Stimulated activated CD4-positive, alpha-beta T cell treated with anti-CD3 and anti-CD28 coated beads, Interleukin-1b, Interleukin-23, amount 100 ng/mL, for 48 hours (primary cell): ENCODE results near the gene PAMR1.
A peak's percentile ranks its signal among the peaks of the same experiment; 100 is the strongest.

ENCODE experiments used
- DNase-seq: peaks from one replicate; pipeline ENCODE4 v3.0.0-alpha.2; 2020

Gene PAMR1

DNA sequence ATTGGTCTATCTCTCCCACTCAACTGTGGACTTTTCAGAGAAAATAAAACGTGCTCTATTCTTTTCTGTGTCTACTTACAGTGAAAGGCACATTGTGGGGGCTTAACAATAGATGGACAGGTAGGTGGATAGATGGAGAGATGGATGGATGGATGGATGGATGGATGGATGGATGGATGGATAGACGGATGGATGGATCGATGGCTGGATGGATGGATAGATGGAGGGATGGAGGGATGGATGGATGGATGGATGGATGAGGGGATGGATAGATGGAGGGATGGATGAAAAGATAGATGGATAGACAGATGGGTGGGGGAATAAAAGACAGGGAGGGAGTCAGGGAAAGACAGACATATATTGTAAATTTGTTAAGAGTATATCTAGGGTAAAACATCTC lies 91.8 kb downstream of the PAMR1 start:
- no peak for DNase-seq

DNA sequence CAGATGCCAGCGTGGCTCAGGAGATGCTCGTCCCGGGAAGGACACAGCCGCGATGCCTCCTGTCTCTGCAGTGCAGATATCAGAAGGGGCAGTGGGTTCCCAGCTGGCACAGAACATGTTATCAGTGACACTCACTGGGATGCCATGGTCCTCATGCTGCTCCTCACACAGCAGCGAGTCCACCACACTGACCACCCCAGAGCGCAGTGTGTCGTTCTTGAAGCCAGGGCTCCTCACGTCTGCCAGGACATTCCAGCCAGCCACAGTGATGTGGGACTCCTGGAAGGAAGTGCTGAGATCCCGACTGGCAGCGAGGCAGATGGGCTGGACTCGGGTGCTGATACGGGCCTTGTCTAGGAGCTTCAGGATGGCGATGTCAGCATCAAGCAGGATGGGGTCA lies 93.0 kb downstream of the PAMR1 start:
- DNase-seq: no peak

DNA sequence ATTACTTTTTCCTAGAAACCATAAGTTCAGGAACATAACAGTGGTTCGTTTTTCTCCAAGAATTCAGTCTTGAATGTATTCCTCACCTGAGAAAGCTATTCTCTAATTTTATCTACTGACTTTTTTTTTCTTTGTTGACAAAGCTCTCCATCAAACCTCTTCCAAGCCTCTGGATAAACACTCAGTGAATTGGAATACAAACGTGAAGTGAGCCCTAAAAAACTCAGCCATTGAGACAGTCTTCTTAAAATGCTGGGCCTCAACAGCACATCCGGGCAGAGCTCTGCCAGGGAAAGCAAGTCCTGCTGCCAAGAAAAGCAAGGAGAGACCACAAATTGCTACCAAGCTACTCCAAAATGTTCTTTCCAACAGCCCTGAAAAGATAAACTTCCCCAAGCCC lies 98.3 kb downstream of the PAMR1 start:
- DNase-seq: no peak

DNA sequence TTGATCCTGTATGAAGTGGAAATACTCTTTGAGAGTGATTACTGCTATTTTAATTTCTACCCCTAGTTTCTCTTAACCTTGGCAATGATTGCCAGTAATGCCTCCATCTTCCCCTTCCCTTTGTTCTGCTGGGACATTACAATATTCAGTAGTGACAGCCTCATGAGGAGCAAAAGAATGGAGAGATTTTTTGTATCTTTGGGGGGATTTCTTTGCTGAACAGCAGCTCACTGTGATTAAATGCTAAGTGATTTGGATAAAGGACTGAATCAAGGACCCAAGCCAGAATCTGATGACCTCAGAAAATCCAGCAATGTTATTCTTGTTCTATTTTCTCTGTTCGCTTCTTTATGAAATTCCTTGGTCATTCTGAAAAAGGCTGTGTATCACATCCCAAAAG lies 99.1 kb downstream of the PAMR1 start:
- no peak for DNase-seq

DNA sequence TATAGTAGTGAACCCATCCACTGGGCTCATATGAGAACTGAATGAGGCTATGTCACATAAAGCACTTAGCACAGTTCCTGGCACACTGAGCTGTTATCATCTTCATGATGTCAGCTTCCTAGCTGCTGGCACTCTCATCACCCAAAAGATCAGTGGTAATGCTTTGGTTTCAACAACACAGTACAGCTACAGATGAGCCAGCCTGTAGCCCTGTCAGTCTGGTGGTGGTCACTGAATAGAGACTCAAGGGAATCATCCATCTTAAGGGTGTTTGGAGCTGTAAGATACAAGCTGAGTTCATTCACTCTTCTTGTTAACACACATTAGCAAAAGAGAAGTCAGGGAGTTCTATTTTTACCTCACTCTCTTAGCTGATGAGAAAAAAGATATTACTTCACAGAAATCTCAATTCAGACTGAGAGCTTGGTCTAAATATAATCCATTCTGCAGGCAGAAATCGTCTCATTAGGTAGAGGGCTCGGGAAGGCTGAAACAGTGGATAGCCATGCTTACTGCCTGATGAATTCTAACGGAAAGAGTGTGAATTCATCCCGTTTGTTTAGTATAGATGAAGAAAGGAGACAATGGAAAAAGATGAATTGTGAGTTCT lies 99.7 kb downstream of the PAMR1 start:
- no peak for DNase-seq

DNA sequence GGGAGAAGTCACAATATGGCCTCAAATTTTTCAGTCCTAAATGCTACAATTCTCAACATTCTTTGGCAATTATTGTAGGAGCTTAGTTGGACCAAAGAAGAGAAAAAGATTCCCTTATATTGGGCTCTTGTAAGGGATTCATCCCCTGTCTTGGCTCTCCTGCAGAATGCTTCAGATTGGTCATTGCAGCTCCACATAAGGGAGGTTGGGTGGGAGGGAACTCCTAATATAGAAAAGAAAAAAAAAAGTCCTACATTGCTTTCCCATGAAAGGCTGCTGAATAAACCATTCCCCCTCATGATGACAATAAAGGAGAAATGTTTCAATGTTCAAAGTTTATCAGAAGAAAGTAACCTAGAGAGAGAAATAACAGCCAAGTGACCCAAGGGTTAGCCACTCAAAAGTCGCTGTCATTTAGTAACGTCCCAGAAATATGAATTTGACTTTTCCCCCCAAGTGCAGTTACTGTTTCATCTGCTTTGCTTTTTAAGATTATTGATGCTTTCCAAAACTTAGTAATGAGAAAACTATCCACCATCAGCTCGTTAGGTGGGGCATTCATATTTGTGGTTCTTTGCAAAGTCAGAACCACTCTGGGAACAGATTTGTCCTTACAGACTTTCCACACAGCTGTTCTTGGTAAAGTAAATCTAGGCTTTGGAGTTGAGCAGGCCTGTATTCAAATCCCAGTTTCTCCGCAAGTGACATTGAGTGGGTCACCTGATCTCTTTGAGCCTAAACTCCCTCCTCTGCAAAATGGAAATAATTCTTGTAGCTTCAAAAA lies 101.1 kb downstream of the PAMR1 start:
- DNase-seq: no peak

DNA sequence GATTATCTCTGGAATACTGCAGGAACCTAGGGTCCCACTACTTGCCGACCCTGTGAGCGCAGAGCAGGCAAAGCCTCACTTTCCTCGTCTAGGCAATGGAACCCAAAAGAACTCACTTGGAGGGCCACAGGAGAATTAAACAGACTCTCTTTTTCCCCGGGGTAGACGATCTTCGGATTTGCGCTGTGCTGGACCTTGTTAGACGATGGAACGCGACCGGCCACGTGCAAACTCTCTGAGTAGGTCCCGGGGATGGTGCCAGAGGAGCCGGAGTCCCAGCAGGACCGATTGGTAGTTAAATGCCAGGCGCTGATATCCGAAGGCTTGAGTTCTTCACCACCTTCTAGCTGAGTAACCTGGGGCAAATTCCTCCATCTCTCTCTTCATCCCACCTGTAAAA lies 105.0 kb downstream of the PAMR1 start:
- DNase-seq: no peak

DNA sequence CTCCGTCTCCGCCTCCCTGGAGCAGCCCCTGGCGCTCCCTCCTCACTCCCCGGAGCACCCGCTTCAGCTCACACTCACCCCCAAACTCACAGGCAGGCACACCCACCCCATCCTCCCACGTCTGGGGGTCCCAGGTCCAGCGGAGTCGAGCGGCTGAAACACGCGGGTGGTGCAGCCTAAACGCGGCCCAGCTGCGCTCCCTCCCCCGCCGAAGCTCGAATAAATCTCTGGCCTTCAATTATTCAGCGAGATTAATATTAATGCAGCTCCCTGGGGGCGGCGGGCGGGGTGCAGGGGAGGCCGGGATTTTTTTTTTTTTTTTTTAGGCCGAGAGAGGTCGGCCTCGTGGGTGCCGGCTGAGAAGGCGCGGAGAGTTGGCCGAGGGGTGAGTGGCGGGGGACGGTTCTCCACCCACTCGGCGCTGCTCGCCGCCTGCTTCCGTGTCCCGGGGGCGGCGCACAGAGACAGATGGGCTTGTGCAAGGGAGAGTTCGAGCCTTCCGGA lies 105.5 kb downstream of the PAMR1 start:
- DNase-seq: no peak

DNA sequence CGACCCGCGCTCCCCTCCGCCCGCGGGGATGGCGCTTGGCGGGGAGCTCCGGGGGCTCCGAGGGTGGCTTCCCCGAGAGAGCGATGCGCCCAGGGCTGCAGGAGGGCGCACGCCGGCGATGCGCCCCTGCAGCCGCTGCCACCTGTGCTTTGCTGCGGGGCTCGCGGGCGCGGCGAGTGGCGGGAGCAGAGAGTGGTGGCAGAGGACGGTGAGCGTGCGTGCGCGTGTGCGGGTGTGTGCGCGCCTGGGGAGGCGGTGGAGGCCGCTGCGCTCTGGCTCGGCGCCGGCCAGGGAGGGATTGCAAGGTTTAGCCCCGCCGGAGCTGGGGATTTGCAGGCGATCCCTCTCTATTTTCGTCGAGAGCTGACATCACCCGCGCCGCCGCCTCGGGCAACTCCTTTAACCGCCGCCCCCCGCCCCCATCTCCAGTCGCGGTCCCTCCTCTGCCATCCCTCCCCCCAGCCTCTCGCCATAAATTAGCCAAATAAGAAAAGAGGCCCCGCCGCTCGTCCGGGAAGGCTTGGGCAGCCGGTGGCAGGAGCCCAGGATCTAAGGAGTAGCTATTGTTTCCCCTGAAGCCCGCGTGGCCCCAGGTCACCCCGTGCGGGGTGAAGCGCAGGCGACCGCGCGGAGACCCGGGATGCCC lies 106.1 kb downstream of the PAMR1 start, which contains the start of gene SLC1A2:
TSS of gene SLC1A2 (minus strand) at position 375 of the 646 bp plus-strand sequence. CDS start 592 bp downstream, outside the sequence.
- peak; percentile 6 for DNase-seq

DNA sequence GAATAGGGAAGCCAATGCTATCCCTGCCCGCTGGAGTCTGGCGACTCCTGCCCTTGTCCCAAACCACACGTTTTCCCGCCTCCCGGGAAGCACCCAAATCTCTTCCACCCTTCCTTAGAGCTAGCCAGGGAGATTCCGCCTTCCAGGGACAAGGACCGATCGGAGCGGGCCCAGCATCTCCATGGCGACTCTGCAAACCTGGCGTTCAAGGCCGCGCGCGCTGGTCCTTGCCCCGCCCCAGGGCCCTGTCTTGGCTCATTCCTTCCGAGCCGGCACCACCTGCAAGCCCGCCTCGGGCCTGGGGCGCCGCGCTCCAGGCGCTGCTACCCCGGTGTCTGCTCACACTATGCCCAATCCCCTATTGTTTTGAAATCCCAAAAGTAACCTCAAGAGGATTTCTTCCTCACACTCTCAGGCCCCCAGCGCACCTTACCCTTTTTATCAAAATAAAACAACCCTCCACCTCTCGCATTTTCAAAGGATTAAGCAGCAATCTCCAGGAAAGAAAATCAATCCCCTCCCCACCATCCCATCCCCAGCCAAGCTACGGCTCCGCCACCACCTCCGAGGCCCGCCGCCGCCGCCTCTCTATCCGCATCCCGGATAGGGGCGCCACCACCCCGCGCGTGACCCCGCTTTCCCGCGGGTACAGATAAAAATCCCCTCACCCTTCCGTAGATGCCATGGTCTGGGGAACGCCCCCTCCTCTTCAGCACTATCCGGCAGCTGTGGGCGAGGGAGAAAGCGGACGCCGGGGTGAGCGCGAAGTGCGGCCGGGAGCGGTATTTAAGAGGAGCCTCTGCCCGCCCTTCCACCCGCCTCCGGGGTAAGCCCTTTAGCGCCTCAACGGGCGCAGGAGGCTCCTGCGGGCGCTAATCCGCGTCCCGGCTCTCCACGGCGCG lies 106.9 kb downstream of the PAMR1 start:
- DNase-seq: peak; percentile 21

DNA sequence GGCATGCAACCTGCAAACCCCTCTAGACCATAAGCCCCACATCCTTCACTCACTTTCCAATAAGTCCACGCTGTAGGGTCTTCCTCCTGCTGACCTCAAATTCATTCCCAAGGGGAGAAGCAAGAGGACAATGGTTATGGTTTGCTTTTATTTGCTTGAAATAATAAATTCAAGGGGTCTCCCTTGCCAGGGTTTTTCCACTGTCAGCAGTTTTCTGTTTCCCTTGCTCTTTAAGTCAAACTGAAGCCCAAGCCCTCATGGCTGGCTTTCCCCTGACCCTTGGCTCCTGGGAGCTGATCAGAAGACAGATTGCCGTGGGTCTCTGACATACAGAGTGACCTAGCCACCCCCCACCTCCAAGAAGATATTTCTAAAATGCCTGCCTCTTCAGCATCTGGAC lies 109.9 kb downstream of the PAMR1 start:
- no peak for DNase-seq

DNA sequence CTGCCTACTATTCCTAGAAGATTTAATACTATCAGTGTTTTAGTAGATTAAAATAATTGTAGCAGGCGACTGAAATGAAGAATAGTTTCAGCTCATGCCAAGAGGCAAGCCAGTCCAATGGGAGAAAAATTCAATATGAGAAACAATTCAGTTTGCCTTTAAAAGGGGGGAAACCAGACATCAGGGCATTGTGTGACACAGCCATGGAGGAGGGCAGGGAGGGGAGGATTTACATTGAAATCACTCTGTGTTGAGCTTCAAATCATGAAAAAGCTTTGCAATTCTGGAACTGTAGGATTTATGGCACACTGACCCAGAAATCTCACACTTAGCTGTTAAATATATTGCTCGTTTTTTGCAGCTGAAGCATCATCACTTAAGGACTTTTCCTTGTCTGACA lies 110.6 kb downstream of the PAMR1 start:
- no peak for DNase-seq

DNA sequence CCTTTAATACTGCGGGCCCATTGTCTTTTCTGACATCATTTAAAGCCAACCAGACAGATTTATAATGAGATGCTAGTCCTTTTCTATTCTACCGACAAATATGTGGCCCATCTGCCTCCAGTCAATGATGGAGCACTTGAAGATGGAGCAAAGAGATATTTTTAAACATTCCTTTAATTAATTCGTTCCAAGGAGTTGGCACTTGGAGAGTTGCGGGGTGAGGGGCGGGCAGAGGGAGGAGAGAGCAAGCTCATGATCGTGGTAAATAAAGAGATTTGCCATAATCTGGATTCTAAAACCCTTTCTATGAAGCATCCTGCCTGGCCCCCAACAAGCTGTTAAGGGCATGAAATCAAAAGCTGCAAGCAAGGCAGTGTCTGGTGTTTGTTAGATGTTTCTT lies 111.1 kb downstream of the PAMR1 start:
- no peak for DNase-seq

DNA sequence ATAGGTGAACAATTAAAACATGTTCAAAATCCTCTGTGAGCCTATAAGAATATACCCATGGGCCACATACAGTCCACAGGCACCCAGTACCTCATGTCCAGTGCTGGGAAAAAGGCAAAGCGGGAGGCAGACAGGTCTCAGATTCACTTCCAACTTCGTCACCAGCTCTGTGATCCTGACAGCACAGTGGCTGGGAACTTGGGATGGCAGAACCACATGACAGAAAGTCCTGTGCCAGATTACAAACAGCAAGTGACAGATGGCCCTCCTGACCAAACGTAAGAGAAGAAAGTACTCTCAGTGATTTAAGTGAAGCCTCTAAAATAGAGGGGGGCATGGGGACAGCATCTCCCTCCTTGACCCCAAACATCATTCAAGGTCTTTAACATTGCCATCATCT lies 111.8 kb downstream of the PAMR1 start:
- DNase-seq: no peak

DNA sequence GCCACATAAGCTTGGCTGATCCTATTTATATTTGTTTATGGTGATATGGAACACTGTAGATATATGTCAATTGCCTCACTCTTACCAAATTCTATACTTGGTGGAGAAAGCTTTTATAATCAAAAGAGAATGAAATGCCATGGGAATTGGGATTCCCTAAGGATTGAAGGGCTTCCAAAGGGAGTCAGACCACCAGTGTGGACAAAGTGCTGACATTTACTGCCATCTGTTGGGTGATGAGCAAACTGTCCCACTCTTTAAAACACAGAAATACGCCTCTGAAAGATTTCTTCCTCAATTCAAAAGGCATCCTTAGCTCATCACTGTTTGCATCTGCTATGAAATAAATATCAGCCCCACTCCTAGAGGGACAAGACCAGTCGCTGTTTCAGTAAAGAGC lies 113.1 kb downstream of the PAMR1 start:
- DNase-seq: no peak

DNA sequence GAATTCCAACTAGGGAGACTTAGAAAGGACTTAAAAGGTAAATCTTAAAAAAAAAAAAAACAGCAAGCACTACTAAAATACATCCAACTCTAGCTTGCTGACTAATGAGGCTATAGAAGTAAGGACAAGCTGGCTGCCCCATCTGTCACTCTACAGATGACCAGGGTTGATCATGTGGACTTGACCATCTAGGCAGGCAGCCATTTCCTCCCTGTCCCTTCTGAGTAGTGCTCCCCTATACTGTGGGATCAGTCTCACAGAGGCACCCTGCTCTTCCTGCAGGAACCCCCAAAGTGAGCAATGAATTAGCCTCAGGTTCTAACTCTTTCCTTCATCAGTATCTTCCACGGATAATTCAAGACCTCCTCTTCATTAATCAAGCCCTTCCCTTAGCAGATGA lies 118.4 kb downstream of the PAMR1 start:
- DNase-seq: no peak

DNA sequence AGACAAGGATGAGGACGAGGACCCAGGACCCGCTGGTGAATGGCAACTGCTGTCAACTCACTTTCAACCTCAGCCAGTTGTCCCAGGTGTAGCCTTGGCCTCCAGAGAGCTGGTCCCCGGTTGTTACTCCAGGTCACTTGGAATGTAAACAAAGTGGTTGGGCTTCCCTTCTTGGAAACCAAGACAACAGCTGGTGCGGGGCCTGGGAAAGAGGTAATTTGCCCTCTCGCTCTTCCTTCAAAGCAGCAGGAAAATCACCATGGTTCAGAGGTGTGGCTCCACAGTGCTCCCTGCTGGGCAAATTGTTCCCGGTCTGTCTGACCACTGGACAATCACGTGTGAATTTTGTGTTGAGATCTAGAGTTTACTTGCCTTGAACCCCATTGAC lies 121.0 kb downstream of the PAMR1 start:
- no peak for DNase-seq

DNA sequence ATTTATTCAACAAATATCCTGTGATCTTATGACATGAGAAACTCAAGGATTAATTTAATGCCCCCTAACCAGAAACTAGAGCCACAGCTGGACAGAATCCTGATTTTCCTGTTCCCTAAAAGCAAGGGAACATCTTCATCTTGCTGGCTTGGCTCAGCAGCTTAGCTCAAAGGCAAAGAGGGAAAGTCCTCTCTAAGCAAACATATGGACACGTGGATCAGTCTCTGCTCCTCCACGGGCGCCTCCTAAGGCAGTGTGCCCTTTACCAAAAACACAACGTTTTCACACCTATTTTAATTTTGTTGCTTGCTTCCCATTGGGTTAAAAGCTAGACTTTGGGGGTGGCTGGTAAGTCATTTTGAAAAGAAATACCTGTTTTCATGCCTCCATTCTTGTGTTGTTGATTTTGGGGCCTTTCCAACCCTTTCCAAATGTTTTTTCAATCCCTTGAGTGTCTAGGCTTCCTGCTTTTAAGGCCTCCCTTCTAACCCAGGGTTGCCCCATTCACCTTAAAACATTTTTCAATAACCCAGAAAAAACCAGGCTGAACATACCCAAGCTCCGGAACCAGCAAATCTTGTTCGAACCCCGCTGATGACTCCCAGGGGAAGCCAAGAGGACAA lies 121.5 kb downstream of the PAMR1 start:
- no peak for DNase-seq

DNA sequence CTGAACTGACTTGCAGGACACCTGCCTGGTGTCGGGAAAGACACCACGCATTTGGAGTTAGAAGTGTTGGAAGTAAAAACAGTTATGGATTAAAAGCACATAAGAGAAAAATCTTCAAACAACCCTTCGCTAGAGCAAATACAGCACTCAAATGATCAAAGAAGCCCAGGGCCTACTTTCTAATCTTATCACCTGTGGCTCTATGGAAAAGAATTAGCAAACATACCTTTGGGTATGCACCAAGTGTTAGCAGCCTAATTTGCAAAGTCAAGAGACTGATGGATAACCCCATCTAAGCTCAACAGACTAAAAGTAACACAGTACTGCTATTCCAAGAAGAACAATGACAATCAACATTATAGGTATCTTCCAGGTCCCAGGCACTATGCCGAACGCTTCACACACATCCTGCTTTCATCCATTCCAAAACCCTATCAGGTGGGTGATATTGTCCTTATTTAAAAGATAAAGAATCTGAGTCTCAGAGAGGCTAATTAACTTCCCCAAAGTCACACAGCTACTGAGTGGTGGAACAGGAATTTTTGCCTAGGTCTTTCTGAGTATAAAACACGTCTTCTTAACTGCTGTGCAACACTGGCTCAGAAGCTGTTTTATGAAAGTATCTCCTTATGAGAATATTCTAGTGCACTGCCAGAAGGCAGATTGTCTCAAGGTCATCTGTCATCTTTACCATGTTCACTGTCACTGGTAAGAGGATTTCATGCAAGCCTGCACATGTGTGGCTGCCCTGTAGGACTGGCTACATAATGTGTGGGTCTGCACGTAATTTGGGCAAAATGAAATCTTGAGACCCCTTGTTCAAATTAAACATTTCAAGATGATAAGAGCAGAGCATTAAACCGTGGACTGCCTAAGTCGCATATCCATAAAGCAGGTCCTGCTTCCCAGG lies 122.4 kb downstream of the PAMR1 start:
- no peak for DNase-seq

DNA sequence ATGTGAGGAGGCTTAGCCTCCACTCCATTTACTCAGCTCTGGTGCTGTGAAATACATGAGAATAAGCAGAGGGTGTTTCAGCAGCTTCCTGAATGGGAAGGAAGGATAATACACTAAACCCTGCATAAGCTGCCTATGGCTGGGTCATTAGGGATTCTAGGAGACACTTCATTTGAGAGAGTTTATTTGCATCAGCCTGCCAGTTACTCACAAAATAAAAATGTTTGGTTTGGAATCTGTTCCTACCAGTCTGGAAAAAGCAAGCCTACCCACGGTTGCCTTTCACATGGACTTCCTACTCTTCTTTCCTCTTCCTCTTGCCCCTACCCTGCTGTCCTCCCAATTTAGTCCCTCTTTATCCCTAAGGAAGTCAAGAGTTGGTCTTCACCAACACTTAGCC lies 126.5 kb downstream of the PAMR1 start:
- no peak for DNase-seq

DNA sequence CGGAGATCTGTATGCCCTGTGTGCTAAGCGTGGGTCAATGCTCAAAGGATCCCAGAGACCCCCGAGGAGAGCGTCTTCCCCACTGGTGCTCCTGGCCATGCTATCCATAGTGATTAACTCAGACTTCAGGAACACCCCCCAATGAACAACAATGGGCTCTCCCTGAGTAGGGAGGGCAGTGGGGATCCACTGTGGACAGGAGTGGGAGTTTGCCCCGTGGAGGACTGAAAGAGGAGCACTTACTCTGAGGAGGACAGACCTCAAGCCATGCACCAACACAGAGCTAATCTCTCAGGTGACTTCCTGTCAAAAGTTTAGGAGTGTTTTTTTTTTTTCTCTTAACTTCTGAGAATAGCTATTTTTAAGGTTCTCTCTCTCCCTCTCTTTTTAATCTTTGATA lies 130.5 kb downstream of the PAMR1 start:
- DNase-seq: no peak
